ENCODE data around the gene KRTAP9-2. TPM values are rescaled to one million over a fixed set of nuclear protein-coding genes. Genes with fewer than 3 reads are reported as not detected.

KRTAP9-2 gene
- total RNA-seq, 1 experiment from 2014 or later, result not detected

GRCh38 chr17:41223821-41224220 is 2.6 kb upstream of the KRTAP9-2 start:
- H3K9me3 ChIP-seq (ENCODE audit: control insufficient read depth in 1 of 2, insufficient read depth in 1 of 2, low read depth in 1 of 2, low read length in 2 of 2), result no peaks in the 10 kb centered on the region
- H3K27ac ChIP-seq (ENCODE audit: low read depth, low read length), result no peak overlapping the region
- TF ChIP-seq RAD21 (IDR thresholded peaks at IDR 0.05; ENCODE audit: low read depth) (no peak), REST (IDR thresholded peaks at IDR 0.05; ENCODE audit: low read depth) (no peak), POLR2AphosphoS5 (IDR thresholded peaks at IDR 0.05; ENCODE audit: low read depth, low read length) (no peak), JUND (IDR thresholded peaks at IDR 0.05) (no peak), ZFX (IDR thresholded peaks at IDR 0.05) (no peak), ZNF274 (IDR thresholded peaks at IDR 0.05; ENCODE audit: low read depth, low read length) (no peak), YY1 (IDR thresholded peaks at IDR 0.05; ENCODE audit: extremely low read depth, insufficient replicate concordance, low read depth, low read length) (no peak), SRF (IDR thresholded peaks at IDR 0.05; ENCODE audit: low read depth) (no peak), FOSL1 (IDR thresholded peaks at IDR 0.05; ENCODE audit: low read depth) (no peak), POLR2A (IDR thresholded peaks at IDR 0.05; ENCODE audit: borderline replicate concordance, extremely low read depth, insufficient read depth, insufficient read length) (no peak), TCF7L2 (IDR thresholded peaks at IDR 0.05; ENCODE audit: borderline replicate concordance, extremely low read depth, insufficient read depth, insufficient read length) (no peak), SP1 (IDR thresholded peaks at IDR 0.05; ENCODE audit: low read depth) (no peak), CBX3 (IDR thresholded peaks at IDR 0.05; ENCODE audit: low read depth) (no peak), MAX (IDR thresholded peaks at IDR 0.05) (no peak), CEBPB (IDR thresholded peaks at IDR 0.05; ENCODE audit: low read depth) (no peak), ATF3 (IDR thresholded peaks at IDR 0.05) (no peak), ZBTB33 (IDR thresholded peaks at IDR 0.05; ENCODE audit: extremely low read depth, insufficient replicate concordance, low read length) (no peak)
- H3K4me3 ChIP-seq (replicated peaks in 1 of 2; ENCODE audit: low read depth in 1 of 2, low read length in 2 of 2), result no peak overlapping the region
- no peaks in the 10 kb centered on the region for H3K79me2 ChIP-seq (ENCODE audit: insufficient read depth, low read length)
- CTCF ChIA-PET, result no interaction called here
- no peak overlapping the region for H3K4me2 ChIP-seq (ENCODE audit: low read length)
- intact Hi-C loops (cut with micrococcal nuclease), result no loop called here
- H4K20me1 ChIP-seq (ENCODE audit: insufficient read depth), result no peaks in the 10 kb centered on the region
- ATAC-seq (no peak), DNase-seq (ENCODE audit: low read depth, low spot score) (no peak)
- no peak overlapping the region for H3K9ac ChIP-seq (ENCODE audit: low read length)
- POLR2A ChIA-PET, result no interaction called here
- RAD21 ChIA-PET (ENCODE audit: low non-redundant PET in 1 of 2, low total read pairs in 2 of 2, uncharacterized antibody in 2 of 2, unreplicated experiment in 2 of 2), result no interaction called here
- H3K4me1 ChIP-seq (ENCODE audit: control insufficient read depth in 1 of 2, insufficient read depth in 2 of 2, low read length in 2 of 2), result no peaks in the 10 kb centered on the region
- H2AFZ ChIP-seq (ENCODE audit: low read depth, low read length, poor library complexity, severe bottlenecking), result no peak overlapping the region
- no peaks in the 10 kb centered on the region for H3K9me2 ChIP-seq (ENCODE audit: insufficient read depth)
- no peaks in the 10 kb centered on the region for H3K27me3 ChIP-seq (ENCODE audit: insufficient read depth, low read length)
- BruUV-seq (replicated peaks), result no TSS peak
- H3K36me3 ChIP-seq (ENCODE audit: control insufficient read depth in 1 of 2, insufficient read depth in 2 of 2, low read length in 2 of 2), result no peaks in the 10 kb centered on the region

All from HCT116 (cell line).